Measurements from ENCODE around the gene TMTC1. TPM values are rescaled to one million over a fixed set of nuclear protein-coding genes. Genes with fewer than 3 reads are reported as not detected.

Gene TMTC1
- total and polyA plus RNA-seq, 9 donors = 22.5 to 38.1 (median 33.7) TPM

DNA sequence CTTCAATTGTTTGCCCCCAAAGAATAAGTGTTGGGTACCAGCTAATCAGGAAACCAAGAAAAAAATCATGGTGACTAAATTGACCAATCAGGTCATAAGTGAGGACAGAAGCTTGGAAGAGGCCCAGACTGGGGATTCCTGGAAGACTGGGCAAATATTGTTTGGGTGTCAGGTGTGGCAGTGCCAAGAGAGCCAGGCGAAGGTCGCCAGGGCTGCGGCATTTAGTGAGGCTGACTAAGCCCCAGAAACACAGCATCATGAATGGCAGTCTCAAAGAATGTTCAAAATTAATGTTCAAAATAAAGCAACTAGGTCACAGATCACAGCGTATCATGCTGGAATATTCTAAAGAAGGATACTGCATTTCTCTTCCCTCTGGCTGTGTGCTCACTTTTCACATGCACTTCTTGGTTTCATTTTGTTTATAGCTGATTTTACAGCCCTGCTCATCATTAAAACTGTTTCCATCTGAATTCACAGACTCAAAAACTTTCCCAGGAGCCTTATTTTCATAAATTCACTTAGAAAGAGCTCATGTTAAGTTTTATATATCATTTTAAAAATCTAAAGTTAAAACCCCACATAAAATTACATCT, 201.0 kb downstream of the TMTC1 start:
- no peaks in the 10 kb centered on the region for H3K27me3 ChIP-seq (ENCODE audit: control insufficient read depth, insufficient read depth, low read length)
- WGBS (ENCODE audit: insufficient coverage) = 81% methylated on average over 3 of the region's 4 CpGs
- peak; percentile 58 for DNase-seq
- no peak overlapping the region for H3K4me3 ChIP-seq (ENCODE audit: low read length)
- peak overlapping the region; percentile 58 for H3K27ac ChIP-seq (ENCODE audit: low read length)
- peaks cover 7% of the 10 kb centered on the region for H3K4me1 ChIP-seq (ENCODE audit: control insufficient read depth, insufficient read depth, low read length)
- H3K9me3 ChIP-seq (replicated peaks; ENCODE audit: control insufficient read depth, low read depth, low read length) = no peaks in the 10 kb centered on the region
- peaks cover 5% of the 10 kb centered on the region for H3K36me3 ChIP-seq (ENCODE audit: control insufficient read depth, insufficient read depth, low read length)

DNA sequence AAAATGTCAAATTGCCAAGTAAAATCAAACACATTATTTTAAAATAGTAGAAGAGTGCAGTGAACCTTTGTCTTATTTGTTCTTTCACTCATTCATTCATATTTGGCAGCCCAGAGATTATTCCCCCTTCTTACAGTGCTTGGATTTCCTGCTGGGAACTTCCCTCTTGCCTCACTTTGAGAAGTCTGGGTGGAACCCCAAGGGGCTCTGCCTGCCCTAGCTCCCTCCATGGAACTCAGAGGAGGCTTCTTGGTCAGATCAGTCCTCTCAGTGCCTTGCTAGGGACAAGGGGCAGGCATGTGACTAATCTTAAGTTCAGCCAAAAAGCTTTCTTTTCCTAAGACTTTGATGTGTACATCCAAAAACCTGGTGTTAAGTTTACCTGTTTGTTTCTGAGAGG, 201.6 kb downstream of the TMTC1 start:
- Histone ChIP-seq H3K27me3 (ENCODE audit: control insufficient read depth, insufficient read depth, low read length) (no peaks in the 10 kb centered on the region), H3K27ac (ENCODE audit: low read length) (peak overlapping the region; percentile 58), H3K4me1 (ENCODE audit: control insufficient read depth, insufficient read depth, low read length) (peaks cover 7% of the 10 kb centered on the region), H3K4me3 (ENCODE audit: low read length) (no peak overlapping the region), H3K9me3 (replicated peaks; ENCODE audit: control insufficient read depth, low read depth, low read length) (no peaks in the 10 kb centered on the region), H3K36me3 (ENCODE audit: control insufficient read depth, insufficient read depth, low read length) (peaks cover 5% of the 10 kb centered on the region)
- peak; percentile 52 for DNase-seq

DNA sequence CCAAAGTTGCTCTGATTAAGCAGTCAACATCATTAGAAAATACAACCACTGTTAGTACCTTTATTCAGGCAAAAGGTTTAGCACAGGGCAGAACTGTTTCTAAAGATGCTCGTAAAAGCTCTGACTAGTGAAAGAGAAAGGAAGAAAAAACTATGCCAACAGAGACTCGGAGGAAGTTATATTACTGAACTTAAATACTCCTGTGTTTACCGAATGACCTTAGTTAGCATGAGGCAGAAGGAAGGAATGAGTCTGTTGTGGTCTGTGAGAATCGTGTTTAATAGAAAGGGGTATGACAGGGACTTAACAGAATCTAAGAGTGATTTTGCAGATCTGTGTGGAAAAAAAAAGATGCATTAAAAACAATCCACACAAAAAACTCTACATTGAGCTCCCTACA, 202.1 kb downstream of the TMTC1 start:
- Histone ChIP-seq H3K4me3 (ENCODE audit: low read length) (no peak overlapping the region), H3K27me3 (ENCODE audit: control insufficient read depth, insufficient read depth, low read length) (no peaks in the 10 kb centered on the region), H3K36me3 (ENCODE audit: control insufficient read depth, insufficient read depth, low read length) (peaks cover 5% of the 10 kb centered on the region), H3K27ac (ENCODE audit: low read length) (no peak overlapping the region), H3K4me1 (ENCODE audit: control insufficient read depth, insufficient read depth, low read length) (peaks cover 7% of the 10 kb centered on the region), H3K9me3 (replicated peaks; ENCODE audit: control insufficient read depth, low read depth, low read length) (no peaks in the 10 kb centered on the region)
- no CpG with 5 or more reads among the region's 4 CpGs for WGBS (ENCODE audit: insufficient coverage)
- peak; percentile 58 for DNase-seq

DNA sequence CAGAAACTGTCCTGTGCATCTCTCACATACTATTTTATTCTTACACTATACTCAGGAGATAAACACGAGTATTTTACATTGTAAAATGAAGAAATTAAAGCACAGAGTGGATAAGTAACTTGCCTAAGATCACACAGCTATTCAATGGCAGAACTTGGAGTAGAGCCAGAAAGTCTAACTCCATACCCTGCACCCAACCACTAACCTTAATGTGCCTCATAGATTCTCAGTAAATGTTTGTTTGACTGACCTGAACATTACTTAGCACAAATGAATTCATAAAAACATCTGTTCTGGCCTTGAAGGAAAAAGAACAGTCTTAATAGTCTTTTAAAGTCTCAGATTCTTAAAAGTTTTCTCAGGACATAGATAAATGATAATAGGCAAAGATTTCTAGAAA, 202.8 kb downstream of the TMTC1 start:
- Histone ChIP-seq H3K27ac (ENCODE audit: low read length) (no peak overlapping the region), H3K9me3 (replicated peaks; ENCODE audit: control insufficient read depth, low read depth, low read length) (no peaks in the 10 kb centered on the region), H3K4me1 (ENCODE audit: control insufficient read depth, insufficient read depth, low read length) (peaks cover 7% of the 10 kb centered on the region), H3K27me3 (ENCODE audit: control insufficient read depth, insufficient read depth, low read length) (no peaks in the 10 kb centered on the region), H3K4me3 (ENCODE audit: low read length) (no peak overlapping the region), H3K36me3 (ENCODE audit: control insufficient read depth, insufficient read depth, low read length) (peaks cover 5% of the 10 kb centered on the region)
- no peak for DNase-seq
- no CpG with 5 or more reads among the region's 1 CpG for WGBS (ENCODE audit: insufficient coverage)

DNA sequence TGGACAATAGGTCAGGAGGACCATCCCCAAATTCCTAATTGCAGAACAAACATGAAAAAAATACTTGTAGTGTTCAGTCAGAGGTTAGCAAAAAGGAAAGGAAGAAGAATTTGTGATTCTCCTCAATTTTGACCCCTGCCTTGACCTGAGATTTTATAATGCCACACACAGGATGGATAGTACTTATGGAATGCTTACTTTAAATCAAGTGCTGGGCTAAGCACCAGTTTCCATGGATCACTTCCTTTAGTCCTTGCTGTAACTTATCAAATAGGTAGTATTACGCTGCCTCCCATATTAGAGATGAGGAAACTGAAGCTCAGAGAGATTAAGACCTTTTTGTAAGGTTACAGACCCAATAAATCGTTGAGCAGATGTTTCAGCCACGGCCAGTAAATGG, 205.0 kb downstream of the TMTC1 start:
- DNase-seq = no peak
- Histone ChIP-seq H3K27ac (ENCODE audit: low read length) (no peak overlapping the region), H3K36me3 (ENCODE audit: control insufficient read depth, insufficient read depth, low read length) (peaks cover 5% of the 10 kb centered on the region), H3K27me3 (ENCODE audit: control insufficient read depth, insufficient read depth, low read length) (no peaks in the 10 kb centered on the region), H3K9me3 (replicated peaks; ENCODE audit: control insufficient read depth, low read depth, low read length) (no peaks in the 10 kb centered on the region), H3K4me1 (ENCODE audit: control insufficient read depth, insufficient read depth, low read length) (peaks cover 7% of the 10 kb centered on the region), H3K4me3 (ENCODE audit: low read length) (no peak overlapping the region)
- no CpG with 5 or more reads among the region's 3 CpGs for WGBS (ENCODE audit: insufficient coverage)

DNA sequence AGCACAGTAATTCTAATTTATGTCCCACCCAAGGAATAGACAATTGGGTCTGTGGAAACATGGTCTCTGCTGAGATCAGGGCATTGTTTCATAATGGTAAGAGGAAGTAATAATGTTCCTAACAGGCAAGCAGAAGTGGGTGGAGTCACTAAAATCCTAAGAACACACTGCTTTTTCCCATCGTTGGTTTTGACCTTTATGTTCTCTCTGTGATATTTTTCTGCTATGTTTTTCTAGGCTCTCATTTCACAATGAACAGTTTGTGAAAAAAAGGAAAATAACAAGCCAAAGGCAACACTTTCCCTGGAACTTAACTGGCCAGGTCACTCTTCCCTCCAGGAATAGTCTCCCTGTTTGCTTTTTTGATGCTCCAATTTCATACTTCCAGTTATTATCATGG, 205.7 kb downstream of the TMTC1 start:
- H3K4me1 ChIP-seq (ENCODE audit: control insufficient read depth, insufficient read depth, low read length) = peaks cover 7% of the 10 kb centered on the region
- no CpG with 5 or more reads among the region's 1 CpG for WGBS (ENCODE audit: insufficient coverage)

DNA sequence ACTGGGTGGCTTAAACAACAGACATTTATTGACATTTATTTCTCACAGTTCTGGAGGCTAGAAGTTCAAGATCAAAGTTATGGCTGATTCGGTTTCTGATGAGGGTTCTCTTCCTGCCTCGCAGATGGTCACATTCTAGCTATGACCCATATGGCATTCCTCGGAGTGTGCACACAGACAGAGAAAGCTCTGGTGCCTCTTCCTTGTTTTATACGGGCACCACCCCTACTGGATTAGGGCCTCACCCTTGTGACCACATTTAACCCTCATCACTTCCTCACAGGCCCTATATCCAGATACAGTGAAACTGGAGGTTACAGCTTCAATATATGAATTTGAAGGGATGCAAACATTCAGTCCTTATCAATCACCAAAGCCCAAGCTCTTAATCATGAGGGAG, 209.2 kb downstream of the TMTC1 start:
- WGBS (ENCODE audit: insufficient coverage) = 83% methylated on average over 3 of the region's 4 CpGs

More for the DNA sequence above, 205.7 kb downstream of the TMTC1 start:
- DNase-seq = peak; percentile 39
- Histone ChIP-seq H3K36me3 (ENCODE audit: control insufficient read depth, insufficient read depth, low read length) (peaks cover 5% of the 10 kb centered on the region), H3K9me3 (replicated peaks; ENCODE audit: control insufficient read depth, low read depth, low read length) (no peaks in the 10 kb centered on the region), H3K4me3 (ENCODE audit: low read length) (no peak overlapping the region), H3K27ac (ENCODE audit: low read length) (no peak overlapping the region), H3K27me3 (ENCODE audit: control insufficient read depth, insufficient read depth, low read length) (no peaks in the 10 kb centered on the region)

DNA sequence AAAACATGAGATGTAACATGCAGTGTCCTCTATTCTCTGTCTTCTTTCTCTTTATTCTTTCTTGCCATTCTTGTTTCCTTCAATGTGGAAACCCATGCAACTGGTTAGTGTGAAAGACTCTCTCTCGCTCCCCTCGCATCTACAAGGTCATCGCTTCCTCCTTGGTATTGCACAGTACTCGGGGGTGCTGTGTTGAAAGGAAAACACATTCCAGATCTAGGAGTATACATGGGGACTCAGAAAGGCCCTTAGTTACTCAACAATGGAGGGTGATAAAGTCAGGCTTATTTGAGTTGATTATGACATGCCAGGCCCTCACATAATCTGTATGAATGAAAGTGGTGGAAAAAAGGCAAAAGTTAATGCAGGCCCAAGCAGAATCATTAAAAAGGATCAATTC, 210.8 kb downstream of the TMTC1 start:
- DNase-seq = no peak
- H3K27me3 ChIP-seq (ENCODE audit: control insufficient read depth, insufficient read depth, low read length) = no peaks in the 10 kb centered on the region
- no peaks in the 10 kb centered on the region for H3K9me3 ChIP-seq (replicated peaks; ENCODE audit: control insufficient read depth, low read depth, low read length)
- H3K4me3 ChIP-seq (ENCODE audit: low read length) = no peak overlapping the region
- H3K27ac ChIP-seq (ENCODE audit: low read length) = no peak overlapping the region
- H3K4me1 ChIP-seq (ENCODE audit: control insufficient read depth, insufficient read depth, low read length) = no peaks in the 10 kb centered on the region
- peaks cover 4% of the 10 kb centered on the region for H3K36me3 ChIP-seq (ENCODE audit: control insufficient read depth, insufficient read depth, low read length)
- WGBS (ENCODE audit: insufficient coverage) = no CpG with 5 or more reads among the region's 4 CpGs

More for the DNA sequence above, 209.2 kb downstream of the TMTC1 start:
- H3K4me1 ChIP-seq (ENCODE audit: control insufficient read depth, insufficient read depth, low read length) = no peaks in the 10 kb centered on the region
- no peaks in the 10 kb centered on the region for H3K27me3 ChIP-seq (ENCODE audit: control insufficient read depth, insufficient read depth, low read length)
- no peak overlapping the region for H3K4me3 ChIP-seq (ENCODE audit: low read length)
- H3K27ac ChIP-seq (ENCODE audit: low read length) = no peak overlapping the region
- no peaks in the 10 kb centered on the region for H3K9me3 ChIP-seq (replicated peaks; ENCODE audit: control insufficient read depth, low read depth, low read length)
- H3K36me3 ChIP-seq (ENCODE audit: control insufficient read depth, insufficient read depth, low read length) = peaks cover 4% of the 10 kb centered on the region
- DNase-seq = no peak

DNA sequence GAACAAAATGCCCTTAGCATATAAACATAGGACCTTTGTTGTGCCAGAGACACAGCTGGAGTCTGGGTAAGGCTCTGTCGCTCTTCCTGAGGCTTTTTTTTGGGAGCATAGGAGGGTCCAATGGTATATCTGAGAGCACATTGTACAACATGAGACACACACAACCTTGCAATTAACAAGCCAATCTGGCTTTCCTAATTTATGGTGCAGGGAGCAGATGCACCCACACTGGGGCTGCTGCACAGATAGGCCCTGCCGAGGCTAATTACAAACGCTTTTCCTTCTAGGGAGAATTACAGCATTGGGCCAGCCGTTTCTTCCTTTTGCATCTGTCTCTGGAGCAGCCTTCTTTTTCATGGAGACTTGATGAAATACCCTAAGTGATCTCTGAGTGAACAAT, 211.3 kb downstream of the TMTC1 start:
- no peaks in the 10 kb centered on the region for H3K4me1 ChIP-seq (ENCODE audit: control insufficient read depth, insufficient read depth, low read length)
- no peaks in the 10 kb centered on the region for H3K9me3 ChIP-seq (replicated peaks; ENCODE audit: control insufficient read depth, low read depth, low read length)
- no peak for DNase-seq
- H3K36me3 ChIP-seq (ENCODE audit: control insufficient read depth, insufficient read depth, low read length) = peaks cover 4% of the 10 kb centered on the region
- WGBS (ENCODE audit: insufficient coverage) = 67% methylated on average over 2 of the region's 4 CpGs
- H3K27me3 ChIP-seq (ENCODE audit: control insufficient read depth, insufficient read depth, low read length) = no peaks in the 10 kb centered on the region
- no peak overlapping the region for H3K27ac ChIP-seq (ENCODE audit: low read length)
- H3K4me3 ChIP-seq (ENCODE audit: low read length) = no peak overlapping the region

DNA sequence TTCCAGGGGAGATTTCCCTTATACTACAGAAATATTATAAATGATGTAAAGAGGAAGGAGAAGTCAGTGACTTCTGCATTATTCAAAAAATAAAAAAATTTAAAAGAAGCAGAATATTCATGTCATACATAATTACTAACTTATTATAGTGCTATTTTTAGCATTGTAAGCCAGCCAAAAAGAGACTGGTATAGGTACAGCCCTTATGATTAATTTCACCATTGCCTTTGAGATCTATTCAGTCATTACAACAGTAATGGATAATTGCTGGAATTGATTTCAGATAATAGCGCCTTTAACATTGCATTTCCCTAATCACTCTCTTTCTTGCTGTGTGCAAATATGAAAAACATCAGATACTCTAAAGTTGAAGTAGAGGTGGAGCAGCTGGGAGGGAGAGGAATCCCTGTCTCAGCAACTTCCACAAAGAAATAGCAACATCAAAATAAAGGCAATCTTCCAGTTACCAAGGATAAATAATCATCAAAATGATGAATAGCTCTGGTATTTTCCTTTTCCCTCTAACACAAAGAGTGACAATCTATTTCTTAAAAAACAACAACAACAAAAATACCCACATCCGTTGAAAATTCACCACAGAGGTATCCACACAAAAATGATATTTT, 214.5 kb downstream of the TMTC1 start:
- Histone ChIP-seq H3K9me3 (replicated peaks; ENCODE audit: control insufficient read depth, low read depth, low read length) (no peaks in the 10 kb centered on the region), H3K27ac (ENCODE audit: low read length) (peak overlapping the region; percentile 45), H3K4me1 (ENCODE audit: control insufficient read depth, insufficient read depth, low read length) (peaks cover 3% of the 10 kb centered on the region), H3K27me3 (ENCODE audit: control insufficient read depth, insufficient read depth, low read length) (no peaks in the 10 kb centered on the region), H3K36me3 (ENCODE audit: control insufficient read depth, insufficient read depth, low read length) (peaks cover 7% of the 10 kb centered on the region), H3K4me3 (ENCODE audit: low read length) (no peak overlapping the region)
- WGBS (ENCODE audit: insufficient coverage) = no CpG with 5 or more reads among the region's 2 CpGs
- DNase-seq = peak; percentile 59

All from muscle of leg (tissue), 11 donors.